Measurements from ENCODE around the gene WNT9B.

The WNT9B gene

GRCh38 chr17:46857600-46857999, 6.2 kb downstream of the WNT9B start:
- DNase-seq: no peak

GRCh38 chr17:46859996-46860395, 8.6 kb downstream of the WNT9B start:
- DNase-seq: no peak

GRCh38 chr17:46862949-46863348, 11.6 kb downstream of the WNT9B start:
- no peak for DNase-seq

GRCh38 chr17:46863383-46864121, 12.2 kb downstream of the WNT9B start:
- DNase-seq: no peak

- DNase-seq: no peak
Measured at GRCh38 chr17:46865100-46865499, 13.7 kb downstream of the WNT9B start.

- DNase-seq: no peak
Measured at GRCh38 chr17:46866325-46866724, 14.9 kb downstream of the WNT9B start.

- no peak for DNase-seq
Measured at GRCh38 chr17:46866747-46867146, 15.4 kb downstream of the WNT9B start.

- no peak for DNase-seq
Measured at GRCh38 chr17:46868689-46869187, 17.4 kb downstream of the WNT9B start.

- DNase-seq: no peak
Measured at GRCh38 chr17:46869296-46869695, 17.9 kb downstream of the WNT9B start.

- no peak for DNase-seq
Measured at GRCh38 chr17:46869975-46870803, 18.8 kb downstream of the WNT9B start.

GRCh38 chr17:46872421-46872820, 21.0 kb downstream of the WNT9B start:
- DNase-seq: no peak

GRCh38 chr17:46873941-46874645, 22.7 kb downstream of the WNT9B start:
- no peak for DNase-seq

GRCh38 chr17:46874906-46875305, 23.5 kb downstream of the WNT9B start:
- DNase-seq: no peak

GRCh38 chr17:46875849-46876352, 24.5 kb downstream of the WNT9B start:
- DNase-seq: no peak

GRCh38 chr17:46876353-46876887, 25.0 kb downstream of the WNT9B start:
- peak in 1 of 2 donors; percentile 2 for DNase-seq

- DNase-seq: no peak
Measured at GRCh38 chr17:46876926-46877325, 25.5 kb downstream of the WNT9B start.

- DNase-seq: no peak
Measured at GRCh38 chr17:46877466-46877865, 26.1 kb downstream of the WNT9B start.

- peak in 1 of 2 donors; percentile 9 for DNase-seq
Measured at GRCh38 chr17:46878055-46878454, 26.7 kb downstream of the WNT9B start.

- DNase-seq: no peak
Measured at GRCh38 chr17:46879101-46879500, 27.7 kb downstream of the WNT9B start.

GRCh38 chr17:46881015-46881414, 29.6 kb downstream of the WNT9B start:
- DNase-seq: no peak

GRCh38 chr17:46882666-46883065, 31.3 kb downstream of the WNT9B start:
- DNase-seq: no peak

GRCh38 chr17:46883871-46884520, 32.6 kb downstream of the WNT9B start:
- DNase-seq: no peak
